NOMO-1 (cell line): ENCODE data around the gene CPLX3.

Experiments
- DNase-seq, 2 experiments: peaks; one replicate each; lab custom pipeline; 2025; ENCODE audit not compliant: unreplicated experiment in 2 of 2; lab: John Stamatoyannopoulos, UW

Gene CPLX3

DNA sequence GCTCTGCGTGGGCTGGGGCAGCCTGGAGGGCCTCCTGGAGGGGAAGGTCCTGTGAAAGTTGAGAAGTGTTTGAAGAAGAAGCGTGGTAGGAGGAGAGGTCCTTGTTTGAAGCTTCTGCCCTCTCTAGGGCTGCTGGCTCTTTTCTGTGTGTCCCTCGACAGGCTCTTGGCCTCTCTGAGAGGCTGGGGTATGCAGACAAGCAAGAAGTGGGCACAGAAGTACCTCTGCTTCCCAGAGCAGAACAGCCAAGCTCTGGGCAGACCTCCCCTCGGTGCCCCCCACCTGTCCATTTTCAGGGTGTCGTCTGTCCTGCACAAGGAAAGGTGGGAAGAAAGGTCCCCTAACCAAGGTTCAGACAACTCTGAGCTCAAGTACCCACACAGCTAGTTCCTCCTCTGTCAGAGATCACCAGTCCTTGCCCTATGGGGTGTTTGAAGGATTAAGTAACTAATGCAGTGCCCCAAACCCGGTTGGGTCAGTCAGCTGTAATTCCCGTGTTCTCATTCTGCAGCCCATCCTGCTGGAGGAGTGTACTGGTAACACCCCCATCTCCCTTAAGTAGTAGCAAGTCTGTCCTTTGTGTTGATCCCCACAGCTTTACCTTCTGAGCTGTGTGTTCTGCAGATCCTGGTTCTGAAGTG lies 38.3 kb upstream of the CPLX3 start:
- peak in 1 of 2 experiments; percentile 59 for DNase-seq

DNA sequence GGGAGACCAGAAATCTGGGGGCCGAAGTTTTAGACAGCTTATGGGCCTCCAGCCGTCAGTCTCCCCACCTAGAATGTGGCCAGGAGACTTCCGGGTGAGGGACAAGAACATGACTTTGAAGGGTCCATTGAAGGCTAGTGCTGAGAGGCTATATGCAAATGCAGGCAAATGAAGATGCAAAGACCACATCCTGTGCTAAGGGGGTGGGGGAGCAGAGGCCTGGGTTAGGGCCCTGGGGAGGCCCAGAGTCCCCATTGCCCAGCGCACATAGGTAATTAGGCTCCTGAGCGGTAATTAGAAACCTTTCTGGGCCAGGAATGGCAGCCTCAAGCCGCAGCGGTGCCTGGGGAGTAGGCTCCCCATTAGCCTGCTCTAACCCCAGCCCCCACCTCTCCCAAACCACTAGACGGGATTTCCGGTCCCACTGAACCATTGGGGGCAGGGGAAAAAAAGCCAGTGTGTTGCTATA lies 37.7 kb upstream of the CPLX3 start:
- peak; percentile 37 to 50 for DNase-seq

DNA sequence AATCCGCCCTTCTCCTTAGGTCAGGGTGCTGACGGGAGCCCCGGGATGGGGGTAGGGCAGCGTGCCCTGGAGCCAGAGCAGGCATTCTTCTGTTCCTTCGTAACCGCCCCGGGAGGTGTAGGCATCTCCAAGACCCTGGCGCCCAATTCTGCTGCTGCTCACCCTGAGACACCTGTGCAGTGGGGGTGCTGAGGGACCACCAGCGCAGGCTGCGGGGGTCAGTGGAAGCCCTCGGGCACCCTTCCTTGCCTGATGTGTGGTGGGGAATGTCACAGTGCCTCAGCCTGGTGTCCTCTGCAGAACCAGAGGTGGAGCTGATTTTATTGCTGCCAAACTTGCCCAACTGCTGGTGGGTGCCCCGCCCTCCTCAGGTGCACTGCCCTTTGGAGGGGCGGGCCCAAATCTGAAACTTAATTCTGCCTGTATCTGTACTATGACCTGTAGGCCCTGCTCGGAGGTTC lies 37.2 kb upstream of the CPLX3 start:
- DNase-seq: peak; percentile 45 to 67

DNA sequence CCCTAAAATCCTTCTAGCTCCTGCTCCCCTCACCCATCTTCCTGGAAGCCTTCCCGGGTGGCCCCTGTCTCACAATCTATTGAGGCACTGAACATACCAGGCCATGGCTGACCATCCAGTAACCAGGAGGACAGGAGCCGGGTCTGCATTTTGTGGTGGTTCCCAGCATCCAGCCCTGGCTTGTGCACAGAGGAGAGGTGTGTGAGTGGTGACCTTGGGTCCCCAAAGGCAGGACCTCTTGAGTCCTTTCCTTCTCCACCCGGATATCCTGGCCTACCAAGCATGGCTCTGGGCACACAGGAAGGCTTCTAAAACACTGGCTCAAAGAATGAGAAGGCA lies 36.7 kb upstream of the CPLX3 start:
- no peak for DNase-seq

DNA sequence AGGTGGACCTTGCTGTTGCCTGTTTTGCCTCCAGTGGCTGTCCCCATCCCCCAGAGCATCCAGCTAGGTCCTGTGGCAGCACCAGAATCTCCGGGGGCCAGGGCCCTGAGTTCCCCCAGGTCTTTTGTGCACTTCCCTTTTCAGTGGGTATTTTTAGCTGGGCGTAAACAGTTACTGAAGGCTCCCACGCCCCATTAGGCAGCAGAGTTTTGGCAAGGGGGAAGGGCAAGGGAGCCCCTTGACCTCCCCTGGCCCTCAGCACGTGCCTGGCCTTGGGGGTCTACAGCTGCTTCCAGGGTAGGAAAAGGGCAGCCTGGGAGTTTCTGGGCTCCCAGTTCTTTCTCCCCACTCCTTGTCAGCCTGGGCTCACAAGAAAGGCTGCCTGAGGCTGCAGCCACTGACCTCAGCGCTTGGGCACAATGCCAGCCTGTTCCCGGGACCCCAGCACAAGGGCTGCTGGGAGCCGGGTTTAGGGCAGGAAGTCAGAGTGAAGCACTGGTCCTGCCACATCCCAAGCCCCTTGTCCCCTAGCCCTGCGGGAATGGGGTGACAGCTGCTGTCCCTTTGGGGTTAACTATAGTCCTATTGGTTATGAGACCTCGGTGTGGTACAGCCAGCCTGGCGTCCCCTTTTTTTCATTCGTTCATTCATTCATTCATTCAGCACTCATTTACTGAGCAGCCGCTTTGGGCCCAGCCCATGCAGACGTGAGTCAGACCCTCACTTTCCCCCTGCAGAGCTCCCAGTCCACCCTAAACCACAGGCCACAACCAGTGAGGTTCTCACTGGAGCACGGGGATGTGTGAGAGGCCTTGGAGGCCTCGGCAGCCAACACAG lies 36.1 kb upstream of the CPLX3 start:
- DNase-seq: peak; percentile 88 to 91

DNA sequence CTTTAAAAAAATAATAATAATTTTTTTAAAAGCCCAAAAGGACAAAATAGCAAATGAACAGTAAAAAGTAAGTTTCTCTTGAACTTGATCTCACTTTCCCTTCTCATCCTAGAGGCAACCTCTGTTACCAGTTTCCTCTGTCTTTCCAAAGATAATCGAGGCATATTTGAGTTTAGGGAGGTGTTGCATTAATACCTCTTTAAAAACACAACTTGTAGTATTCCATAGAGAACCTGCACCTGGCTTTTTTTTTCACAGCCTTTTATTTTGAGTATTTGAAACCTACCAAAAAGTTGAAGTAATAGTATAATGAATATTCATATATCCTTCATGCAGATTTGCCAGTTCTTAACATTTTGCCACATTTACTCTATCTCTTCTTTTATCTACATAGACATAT lies 35.4 kb upstream of the CPLX3 start:
- DNase-seq: no peak

DNA sequence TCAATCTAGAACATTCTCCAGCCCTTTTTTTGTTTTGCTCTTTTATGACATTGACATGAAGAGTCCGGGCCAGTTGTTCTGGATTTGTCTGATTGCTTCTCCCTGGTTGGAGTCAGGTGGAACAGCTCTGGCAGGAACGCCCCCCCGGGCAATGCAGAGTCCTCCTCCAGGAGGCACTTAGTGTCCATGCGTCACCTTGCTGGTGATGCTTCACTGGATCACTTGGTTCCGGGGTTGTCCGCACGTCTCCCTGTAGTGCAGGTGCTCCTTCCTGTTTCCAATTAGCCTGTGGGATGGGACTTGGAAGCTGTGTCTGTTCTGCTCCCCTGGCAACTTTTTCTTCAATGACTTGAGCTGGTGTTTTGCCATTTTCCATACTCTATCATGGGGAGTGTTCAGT lies 34.8 kb upstream of the CPLX3 start:
- DNase-seq: no peak

DNA sequence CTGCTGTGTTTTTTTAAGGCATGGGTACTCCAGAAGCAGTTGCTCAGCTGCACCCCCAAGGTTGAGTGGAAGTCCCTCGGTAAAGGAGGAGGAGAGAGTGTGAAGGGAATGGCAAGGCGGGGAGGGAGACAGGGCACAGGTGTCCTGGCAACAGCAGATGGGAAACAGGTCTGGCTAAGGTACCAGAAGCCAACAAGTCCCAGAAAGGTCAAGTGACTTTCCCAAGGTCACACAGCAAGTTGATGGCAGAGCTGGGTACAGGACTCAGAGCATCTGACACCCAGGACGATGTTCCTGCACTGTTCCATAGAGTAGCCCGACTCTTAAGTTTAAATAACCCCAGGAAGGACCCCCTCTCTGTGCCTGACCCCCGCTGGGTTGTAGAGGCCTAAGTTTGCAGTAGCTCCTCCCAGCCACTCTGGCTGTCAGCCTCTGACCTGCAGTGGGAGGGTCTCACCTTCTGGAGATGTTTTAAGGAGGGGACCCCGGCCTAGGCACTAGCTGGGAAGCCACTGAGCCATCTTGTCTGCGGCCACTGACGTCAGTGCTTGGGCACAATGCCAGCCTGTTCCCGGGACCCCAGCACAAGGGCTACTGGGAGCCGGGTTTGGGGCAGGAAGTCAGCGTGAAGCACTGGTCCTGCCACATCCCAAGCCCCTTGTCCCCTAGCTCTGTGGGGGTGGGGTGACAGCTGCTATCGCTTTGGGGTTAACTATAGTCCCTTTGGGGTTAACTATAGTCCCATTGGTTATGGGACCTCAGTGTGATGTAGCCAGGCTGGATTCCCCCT lies 34.0 kb upstream of the CPLX3 start:
- no peak for DNase-seq

DNA sequence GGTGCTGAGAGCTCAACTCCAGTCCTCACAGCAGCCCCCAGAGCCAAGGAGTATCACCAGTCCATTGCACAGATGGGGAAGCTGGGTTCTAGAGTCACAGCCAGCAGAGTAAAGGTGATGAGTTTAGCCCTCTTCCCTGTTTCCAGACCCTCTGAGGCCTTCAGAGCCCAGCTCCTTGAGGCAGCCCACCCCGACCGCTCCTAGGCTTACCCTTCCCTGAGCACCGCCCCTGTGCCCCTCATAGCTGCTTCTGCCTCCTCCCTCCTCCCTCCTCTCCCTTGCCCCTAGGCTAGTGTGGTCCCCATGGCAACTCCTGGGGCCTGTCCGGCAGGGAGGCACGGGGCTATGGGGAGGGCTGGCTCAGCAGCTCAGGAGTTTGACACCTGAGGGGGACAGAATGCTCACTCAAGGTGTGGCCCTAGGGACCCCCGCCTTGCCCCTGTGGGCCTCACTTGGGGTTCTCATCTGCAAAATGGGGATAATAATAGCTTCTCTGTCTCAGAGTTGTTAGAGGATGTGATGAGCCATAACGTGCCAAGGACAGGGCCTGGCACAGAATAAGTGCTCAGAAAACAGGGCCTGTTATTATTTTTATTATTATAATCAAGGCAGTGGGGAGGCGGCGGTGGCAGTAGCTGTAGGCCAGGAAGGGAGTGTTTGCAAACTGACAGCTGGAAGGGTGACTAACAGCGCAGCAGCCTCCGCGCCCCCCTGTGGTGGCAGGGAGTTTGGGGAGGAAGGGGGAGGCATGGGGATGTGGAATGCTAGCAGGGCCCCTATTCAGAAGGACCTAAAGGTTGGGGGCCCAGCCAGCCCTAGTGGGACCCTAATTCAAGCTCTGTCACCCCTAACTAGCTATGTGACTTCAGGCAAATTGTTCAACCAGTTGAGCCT lies 33.0 kb upstream of the CPLX3 start:
- DNase-seq: no peak

DNA sequence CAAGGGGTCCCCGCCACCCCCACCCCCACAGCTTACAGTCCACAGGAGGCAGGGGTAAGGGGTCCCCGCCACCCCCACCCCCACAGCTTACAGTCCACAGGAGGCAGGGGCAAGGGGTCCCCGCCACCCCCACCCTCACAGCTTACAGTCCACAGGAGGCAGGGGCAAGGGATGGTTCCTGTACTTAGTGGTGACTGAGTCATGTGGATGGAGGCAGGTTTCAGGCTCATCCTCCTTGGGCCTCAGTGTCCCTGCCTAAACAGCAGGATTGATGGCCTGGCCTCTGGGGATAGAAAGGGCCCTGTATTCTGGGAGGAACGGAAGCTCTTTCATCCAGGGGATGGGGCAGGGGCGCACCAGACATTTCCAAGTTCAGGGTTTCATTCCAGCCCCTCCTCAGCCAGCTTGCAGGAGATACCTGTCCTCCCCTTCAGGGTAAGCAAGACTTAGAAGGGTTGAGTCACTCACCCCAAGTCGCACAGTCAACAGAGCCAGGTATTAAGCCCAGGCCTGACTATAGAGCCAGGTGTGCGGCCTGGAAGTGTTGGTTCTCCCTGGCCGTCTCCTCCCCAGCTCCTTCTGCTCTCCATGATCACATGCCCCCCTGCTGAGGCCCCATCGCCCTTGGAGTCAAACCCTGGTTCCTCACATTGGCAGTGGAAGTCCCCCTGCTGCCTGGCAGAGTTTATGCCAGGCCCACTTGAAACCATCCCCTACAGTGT lies 32.0 kb upstream of the CPLX3 start:
- no peak for DNase-seq

DNA sequence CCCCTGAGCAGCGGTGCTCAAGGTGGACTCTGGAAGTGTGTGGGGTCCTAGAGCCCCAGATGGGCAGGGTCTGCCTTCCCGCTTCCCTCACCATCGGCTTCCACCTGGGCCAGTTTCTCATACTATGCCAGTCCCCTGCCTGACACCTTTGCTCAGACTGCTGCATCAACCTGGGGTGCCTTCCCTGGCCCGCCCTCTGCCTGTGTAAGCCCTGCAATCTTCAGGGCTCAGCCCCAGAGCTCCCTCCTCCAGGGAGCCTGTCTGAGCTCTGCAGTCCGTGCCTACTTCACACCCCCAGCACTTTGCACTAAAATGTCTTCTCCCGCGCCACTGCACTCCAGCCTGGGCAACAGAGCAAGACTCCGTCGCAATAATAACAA lies 31.5 kb upstream of the CPLX3 start:
- DNase-seq: no peak

DNA sequence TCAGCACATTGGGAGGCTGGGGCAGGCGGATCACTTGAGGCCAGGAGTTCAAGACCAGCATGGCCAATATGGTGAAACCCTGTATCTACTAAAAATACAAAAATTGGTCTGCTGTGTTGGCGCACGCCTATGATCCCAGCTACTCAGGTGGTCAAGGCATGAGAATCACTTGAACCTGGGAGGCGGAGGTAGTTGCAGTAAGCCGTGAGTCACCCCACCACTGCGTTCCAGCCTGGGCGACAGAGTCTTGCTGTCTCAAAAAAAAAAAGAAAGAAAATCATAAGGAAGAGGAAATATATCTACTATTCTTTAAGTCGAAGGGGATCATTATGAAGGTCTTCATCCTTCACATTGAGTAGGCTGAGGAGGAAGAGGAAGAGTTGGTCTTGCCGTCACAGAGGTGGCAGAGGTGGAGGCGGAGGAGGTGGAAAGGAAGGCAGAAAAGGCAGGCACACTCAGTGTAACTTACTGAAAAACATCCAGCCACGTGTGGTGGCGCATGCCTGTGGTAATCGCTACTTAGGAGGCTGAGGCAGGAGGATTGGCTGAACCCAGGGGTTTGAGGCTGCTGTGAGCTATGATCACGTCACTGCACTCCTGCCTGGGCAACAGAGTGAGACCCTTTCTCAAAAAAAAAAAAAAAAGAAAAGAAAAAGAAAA lies 30.3 kb upstream of the CPLX3 start:
- no peak for DNase-seq

DNA sequence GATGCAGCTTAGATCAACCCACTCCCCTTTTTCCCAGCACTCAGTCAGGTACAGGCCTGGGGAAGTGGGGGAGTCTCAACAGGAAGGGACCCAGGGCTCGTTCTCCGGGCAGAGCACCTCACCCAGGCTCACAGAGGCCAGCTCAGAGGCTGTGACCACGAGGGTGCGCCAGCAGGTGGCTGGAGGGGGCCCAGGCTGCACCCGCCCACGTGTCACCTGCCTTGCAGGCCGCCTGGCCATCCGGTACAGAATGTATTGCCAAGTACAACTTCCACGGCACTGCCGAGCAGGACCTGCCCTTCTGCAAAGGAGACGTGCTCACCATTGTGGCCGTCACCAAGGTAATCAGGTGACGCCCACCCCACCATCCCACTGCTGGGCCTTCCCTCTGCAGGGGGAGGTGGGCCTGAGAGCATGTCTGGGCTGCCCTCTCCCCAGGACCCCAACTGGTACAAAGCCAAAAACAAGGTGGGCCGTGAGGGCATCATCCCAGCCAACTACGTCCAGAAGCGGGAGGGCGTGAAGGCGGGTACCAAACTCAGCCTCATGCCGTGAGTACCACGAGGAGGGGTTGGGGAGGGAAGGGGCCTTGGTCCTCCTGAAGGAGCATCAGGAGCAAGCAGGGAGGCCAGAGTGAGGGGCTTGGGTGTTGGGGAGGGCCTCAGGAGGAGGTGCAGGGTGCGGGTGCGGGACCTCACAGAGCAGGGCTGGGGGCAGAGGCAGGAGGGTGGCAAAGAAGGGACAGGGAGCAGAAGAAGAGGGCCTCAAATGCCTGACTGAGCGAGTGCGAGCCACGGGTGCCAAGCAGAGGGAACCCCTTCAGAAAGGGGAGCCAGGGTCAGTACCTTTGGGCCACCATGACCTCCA lies 27.8 kb upstream of the CPLX3 start:
- DNase-seq: no peak

DNA sequence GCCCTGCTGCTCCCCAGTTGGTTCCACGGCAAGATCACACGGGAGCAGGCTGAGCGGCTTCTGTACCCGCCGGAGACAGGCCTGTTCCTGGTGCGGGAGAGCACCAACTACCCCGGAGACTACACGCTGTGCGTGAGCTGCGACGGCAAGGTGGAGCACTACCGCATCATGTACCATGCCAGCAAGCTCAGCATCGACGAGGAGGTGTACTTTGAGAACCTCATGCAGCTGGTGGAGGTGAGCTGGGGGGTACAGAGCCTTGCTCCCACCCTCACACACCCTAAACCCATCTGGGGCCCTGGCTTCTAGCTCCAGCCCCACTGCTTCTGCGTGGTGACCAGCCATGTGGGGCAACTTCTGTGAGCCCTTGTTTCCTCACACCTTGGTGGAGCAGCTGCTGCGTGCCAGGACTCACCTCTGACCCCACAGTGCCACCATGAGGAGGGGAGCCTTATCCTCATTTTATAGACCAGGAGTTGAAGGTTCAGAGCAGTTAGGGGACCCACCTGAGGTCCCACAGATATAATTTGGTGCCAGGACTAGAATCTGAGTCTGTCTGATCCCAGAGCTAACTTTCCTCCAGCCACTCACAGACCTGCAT lies 27.1 kb upstream of the CPLX3 start:
- peak; percentile 41 to 44 for DNase-seq

DNA sequence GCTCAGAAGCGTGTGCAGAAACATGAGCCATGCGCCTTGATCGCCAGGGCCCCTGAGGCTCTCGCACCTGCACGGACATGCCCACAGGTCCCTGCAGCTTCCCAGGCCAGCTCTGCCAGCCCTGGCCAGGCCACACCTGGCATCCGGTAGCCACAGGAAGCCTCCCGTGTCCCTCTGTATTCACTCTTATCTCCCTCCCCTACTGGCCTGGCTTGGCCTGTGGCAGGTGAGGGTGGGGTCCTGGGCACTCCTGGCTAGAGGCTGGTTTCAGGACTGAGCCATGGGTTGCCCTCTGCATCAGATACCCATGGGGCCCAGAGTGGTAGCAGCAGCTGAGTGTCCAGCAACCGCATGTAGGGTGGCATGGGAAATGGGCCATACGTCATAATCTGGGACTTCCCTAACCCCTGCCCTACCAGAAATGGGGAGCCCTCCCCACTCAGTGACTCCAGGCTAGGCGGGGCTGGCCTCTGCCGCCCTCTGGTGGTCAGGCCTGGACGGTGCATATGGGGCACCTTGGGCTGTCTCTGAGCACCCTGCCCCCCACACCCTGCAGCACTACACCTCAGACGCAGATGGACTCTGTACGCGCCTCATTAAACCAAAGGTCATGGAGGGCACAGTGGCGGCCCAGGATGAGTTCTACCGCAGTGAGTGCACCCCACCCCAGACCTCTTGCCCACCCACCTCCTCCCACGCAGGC lies 26.4 kb upstream of the CPLX3 start:
- peak; percentile 77 to 92 for DNase-seq

DNA sequence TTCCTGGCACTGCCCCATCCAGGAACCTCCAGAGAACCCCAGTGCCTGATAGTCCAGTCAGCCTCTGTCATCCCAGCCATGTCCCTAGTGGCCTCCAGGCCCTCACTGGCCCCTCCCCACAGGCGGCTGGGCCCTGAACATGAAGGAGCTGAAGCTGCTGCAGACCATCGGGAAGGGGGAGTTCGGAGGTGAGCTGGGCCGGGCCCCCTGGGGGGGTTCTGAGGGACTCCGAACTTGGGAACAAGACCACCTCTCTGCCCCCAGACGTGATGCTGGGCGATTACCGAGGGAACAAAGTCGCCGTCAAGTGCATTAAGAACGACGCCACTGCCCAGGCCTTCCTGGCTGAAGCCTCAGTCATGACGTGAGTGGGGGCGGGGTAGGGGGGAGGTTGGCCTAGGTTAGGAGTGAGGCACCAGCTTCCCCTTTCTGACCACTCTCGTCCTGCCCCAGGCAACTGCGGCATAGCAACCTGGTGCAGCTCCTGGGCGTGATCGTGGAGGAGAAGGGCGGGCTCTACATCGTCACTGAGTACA lies 25.8 kb upstream of the CPLX3 start:
- DNase-seq: peak; percentile 71 to 77

DNA sequence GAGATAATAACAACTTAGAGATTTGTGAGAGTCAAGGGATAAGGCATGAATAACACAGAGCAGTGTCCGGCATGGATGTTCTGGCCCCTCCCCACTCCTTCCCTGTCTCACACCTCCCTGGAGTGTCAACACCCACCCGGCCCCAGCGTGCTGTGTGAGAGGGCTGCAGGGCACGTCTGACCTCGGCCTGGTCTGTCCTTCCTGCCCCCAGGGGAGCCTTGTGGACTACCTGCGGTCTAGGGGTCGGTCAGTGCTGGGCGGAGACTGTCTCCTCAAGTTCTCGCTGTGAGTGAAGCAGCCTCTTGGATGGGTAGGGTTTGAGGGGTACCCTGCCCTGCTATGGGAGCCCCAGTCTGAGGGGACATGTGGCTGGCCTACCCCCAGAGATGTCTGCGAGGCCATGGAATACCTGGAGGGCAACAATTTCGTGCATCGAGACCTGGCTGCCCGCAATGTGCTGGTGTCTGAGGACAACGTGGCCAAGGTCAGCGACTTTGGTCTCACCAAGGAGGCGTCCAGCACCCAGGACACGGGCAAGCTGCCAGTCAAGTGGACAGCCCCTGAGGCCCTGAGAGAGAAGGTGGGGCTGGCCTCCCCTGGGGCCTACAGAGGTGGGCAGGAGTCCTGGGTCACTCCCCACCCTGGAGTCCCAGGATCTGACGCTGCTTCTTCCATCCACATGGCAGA lies 25.0 kb upstream of the CPLX3 start:
- no peak for DNase-seq
